HepG2 (cell line): ENCODE results near the gene CABLES2. TPM values are rescaled to one million over a fixed set of nuclear protein-coding genes. Genes with fewer than 3 reads are reported as not detected.

Source experiments
- ATAC-seq: fragments of 200-7000 bp; cut with Tn5 transposase; 3 replicates; pipeline ENCODE4 v1.9.1; 2020; ENCODE audit warnings: mild to moderate bottlenecking, moderate library complexity
- BruUV-seq: library from RNA; stranded (reverse); fragments of 400-500 nt; replicated peaks from 2 replicates; lab custom pipeline; 2021; lab: Mats Ljungman, UMichigan
- CTCF ChIA-PET: fragments of 300-600 bp; formaldehyde crosslinking; extraction: SDS; loops from one replicate; lab custom pipeline; 2021; ENCODE audit warnings: low total read pairs, inconsistent platforms, low intra/inter-chr PET ratio; lab: Yijun Ruan, JAX
- POLR2A ChIA-PET: fragments of 350-600 bp; sonication (Branson Sonifier 250); formaldehyde crosslinking; loops from one replicate; lab custom pipeline; 2020; ENCODE audit warnings: antibody characterized with exemption, inconsistent platforms; lab: Yijun Ruan, JAX
- DNase-seq: peaks from one replicate; pipeline ENCODE4 v3.0.0-alpha.2; 2015; ENCODE audit warnings: low spot score
- FAIRE-seq: peaks from 3 replicates; lab custom pipeline; 2011; peaks lifted over from hg19 to GRCh38; lab: Jason Lieb, UNC
- H2AFZ ChIP-seq: one replicate; pipeline ENCODE4 v1.6.1; 2011; ENCODE audit warnings: low read length, inconsistent platforms
- H3K27ac ChIP-seq: fragments of 300-600 bp; 3 replicates; pipeline ENCODE4 v1.8.0; 2011; ENCODE audit warnings: mixed run types, mild to moderate bottlenecking, mixed read lengths, low read length, inconsistent platforms; ENCODE audit not compliant: insufficient read depth; ENCODE audit errors: extremely low read length
- H3K27me3 ChIP-seq, 2 experiments: fragments of 200-600 bp in 1 of 2; 2 replicates in 1 of 2; 3 replicates in 1 of 2; pipeline versions ENCODE4 v1.6.0 to v1.8.0; 2011; ENCODE audit warnings: low read length in 2 of 2, mild to moderate bottlenecking in 2 of 2, moderate library complexity in 2 of 2, inconsistent platforms in 1 of 2; ENCODE audit not compliant: insufficient read depth in 2 of 2, control insufficient read depth in 1 of 2
- H3K36me3 ChIP-seq, 2 experiments: fragments of 200-600 bp in 1 of 2; replicated peaks in 1 of 2; 2 replicates in 1 of 2; 3 replicates in 1 of 2; pipeline versions ENCODE4 v1.5.1 to v1.8.0; 2011; ENCODE audit warnings: low read length in 2 of 2, inconsistent platforms in 1 of 2; ENCODE audit not compliant: insufficient read depth in 2 of 2, control insufficient read depth in 1 of 2
- H3K4me1 ChIP-seq: 2 replicates; pipeline ENCODE4 v1.5.1; 2012; ENCODE audit warnings: low read length, inconsistent platforms; ENCODE audit not compliant: insufficient read depth
- H3K4me2 ChIP-seq: 2 replicates; pipeline ENCODE4 v1.6.0; 2011; ENCODE audit warnings: low read depth, low read length, inconsistent platforms
- H3K4me3 ChIP-seq, 3 experiments: fragments of 200-600 bp in 1 of 3; sonication (generic), shearing (Covaris generic) in 1 of 3; replicated peaks in 1 of 3; 2 replicates each; pipeline ENCODE4 v1.5.1; 2011 to 2016; ENCODE audit warnings: low read length in 3 of 3, inconsistent platforms in 2 of 3, low read depth in 2 of 3, mild to moderate bottlenecking in 2 of 3, control low read depth in 1 of 3, mixed read lengths in 1 of 3; ENCODE audit not compliant: insufficient read depth in 1 of 3
- H3K79me2 ChIP-seq: one replicate; pipeline ENCODE4 v1.6.1; 2011; ENCODE audit warnings: low read length, inconsistent platforms; ENCODE audit not compliant: insufficient read depth
- H3K9ac ChIP-seq: 2 replicates; pipeline ENCODE4 v1.6.0; 2011; ENCODE audit warnings: mild to moderate bottlenecking, low read depth, low read length, inconsistent platforms; ENCODE audit not compliant: insufficient read depth
- H3K9me3 ChIP-seq: 2 replicates; pipeline ENCODE4 v1.5.1; 2012; ENCODE audit warnings: mild to moderate bottlenecking, low read length
- H4K20me1 ChIP-seq: 2 replicates; pipeline ENCODE4 v1.6.0; 2011; ENCODE audit warnings: inconsistent platforms, mild to moderate bottlenecking, low read length, moderate library complexity; ENCODE audit not compliant: insufficient read depth
- DPF2 ChIP-seq: sonication (generic); formaldehyde crosslinking; IDR thresholded peaks from 2 replicates; pipeline ENCODE4 v1.4.0; 2020; ENCODE audit warnings: mild to moderate bottlenecking, low read depth, missing genetic modification reagents, borderline replicate concordance
- ETV5 ChIP-seq: IDR thresholded peaks from 2 replicates; pipeline ENCODE4 v1.6.1; 2018; ENCODE audit warnings: missing biosample characterization, missing genetic modification reagents, inconsistent platforms, borderline replicate concordance
- FOXP4 ChIP-seq: sonication (generic); formaldehyde crosslinking; IDR thresholded peaks from 2 replicates; pipeline ENCODE4 v1.4.0; 2020; ENCODE audit warnings: missing genetic modification reagents
- GATAD1 ChIP-seq: IDR thresholded peaks from 2 replicates; pipeline ENCODE4 v1.6.1; 2016; ENCODE audit warnings: missing genetic modification reagents, missing compliant biosample characterization
- SOX5 ChIP-seq: IDR thresholded peaks from 2 replicates; pipeline ENCODE4 v1.6.1; 2016; ENCODE audit warnings: borderline replicate concordance
- ZNF274 ChIP-seq: sonication (generic); formaldehyde crosslinking; IDR thresholded peaks from 2 replicates; pipeline ENCODE4 v1.5.1; 2020; ENCODE audit warnings: mild to moderate bottlenecking, missing genetic modification reagents
- ZNF280B ChIP-seq: sonication (generic); formaldehyde crosslinking; IDR thresholded peaks from 2 replicates; pipeline ENCODE4 v1.5.0; 2020; ENCODE audit warnings: missing genetic modification reagents, mild to moderate bottlenecking, borderline replicate concordance
- ZNF639 ChIP-seq: conservative IDR thresholded peaks from 2 replicates; pipeline ENCODE4 v1.6.1; 2018; ENCODE audit warnings: missing genetic modification reagents
- WGBS: methylation state at CpG from one replicate; pipeline ENCODE4 v1.1.6; 2017; ENCODE audit warnings: low lambda C conversion rate; 5-methylcytosine and 5-hydroxymethylcytosine counted together
- in situ Hi-C: cut with HindIII; loops from 2 replicates; pipeline ENCODE4 v1.10.0; 2017; ENCODE audit warnings: low pct_unique_long_range_greater_than_20kb; ENCODE audit not compliant: extremely low pct_ligation_motif_present
- intact Hi-C: fragments of 100-400 bp; cut with micrococcal nuclease; formaldehyde crosslinking; loops from one replicate; pipeline ENCODE4 v1.10.0; 2022; ENCODE audit not compliant: unreplicated experiment
- polyA plus RNA-seq, 8 experiments: library from polyadenylated mRNA; depleted of rRNA in 3 of 8; stranded (reverse) in 7 of 8; unstranded in 1 of 8; fragments of >200 nt; fragmentation: Illumina TruSeq in 4 of 8; extraction: Trizol in 4 of 8; gene quantifications; 2 replicates each; pipeline versions ENCODE4 v1.2.1 to v1.2.3, GENCODE V29; 2011 to 2016; ENCODE audit warnings: low read depth in 4 of 8, missing spikeins in 1 of 8, mixed read lengths in 1 of 8; ENCODE audit not compliant: insufficient read depth in 1 of 8
- total RNA-seq, 5 experiments: library from RNA; depleted of rRNA; stranded (reverse); fragments of >200 nt; fragmentation: Illumina TruSeq; extraction: Trizol; gene quantifications; 2 replicates each; pipeline ENCODE4 v1.2.3, GENCODE V29; 2016; ENCODE audit warnings: low read depth in 1 of 5
- TF ChIP-seq, protein P1 (sequence below): sonication (generic); formaldehyde crosslinking; IDR thresholded peaks from 2 replicates; pipeline ENCODE4 v1.4.0; 2020; ENCODE audit warnings: missing genetic modification reagents
- TF ChIP-seq, protein P2 (sequence below): fragments of 450-650 bp; IDR thresholded peaks from 2 replicates; pipeline ENCODE4 v1.6.1; 2016

CABLES2 gene
- total and polyA plus RNA-seq, 2 of the 13 experiments (the other 11 are each of a cell fraction or from before 2014, with no cell fraction given) = 5.2 to 9.7 TPM

- no peaks in the 10 kb centered on the region; the same call in 1 of the 2 replicates for H4K20me1 ChIP-seq
- POLR2A ChIA-PET = no interaction called here
- H3K36me3 ChIP-seq = no peaks in the 10 kb centered on the region
- 63% methylated on average over 6 of the region's 6 CpGs for WGBS
- peak; percentile 18; the same call in 1 of the 2 replicates for TF ChIP-seq ZNF280B
- no peak for TF ChIP-seq ZNF639 (CRISPR knock-in tag)
- TF ChIP-seq SOX5 (CRISPR knock-in tag) = no peak
- TF ChIP-seq, protein P1, sequence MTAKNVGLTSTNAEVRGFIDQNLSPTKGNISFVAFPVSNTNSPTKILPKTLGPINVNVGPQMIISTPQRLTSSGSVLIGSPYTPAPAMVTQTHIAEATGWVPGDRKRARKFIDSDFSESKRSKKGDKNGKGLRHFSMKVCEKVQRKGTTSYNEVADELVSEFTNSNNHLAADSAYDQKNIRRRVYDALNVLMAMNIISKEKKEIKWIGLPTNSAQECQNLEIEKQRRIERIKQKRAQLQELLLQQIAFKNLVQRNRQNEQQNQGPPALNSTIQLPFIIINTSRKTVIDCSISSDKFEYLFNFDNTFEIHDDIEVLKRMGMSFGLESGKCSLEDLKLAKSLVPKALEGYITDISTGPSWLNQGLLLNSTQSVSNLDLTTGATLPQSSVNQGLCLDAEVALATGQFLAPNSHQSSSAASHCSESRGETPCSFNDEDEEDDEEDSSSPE (CRISPR knock-in tag) = no peak
- TF ChIP-seq ETV5 (CRISPR knock-in tag) = no peak
- TF ChIP-seq, protein P2, sequence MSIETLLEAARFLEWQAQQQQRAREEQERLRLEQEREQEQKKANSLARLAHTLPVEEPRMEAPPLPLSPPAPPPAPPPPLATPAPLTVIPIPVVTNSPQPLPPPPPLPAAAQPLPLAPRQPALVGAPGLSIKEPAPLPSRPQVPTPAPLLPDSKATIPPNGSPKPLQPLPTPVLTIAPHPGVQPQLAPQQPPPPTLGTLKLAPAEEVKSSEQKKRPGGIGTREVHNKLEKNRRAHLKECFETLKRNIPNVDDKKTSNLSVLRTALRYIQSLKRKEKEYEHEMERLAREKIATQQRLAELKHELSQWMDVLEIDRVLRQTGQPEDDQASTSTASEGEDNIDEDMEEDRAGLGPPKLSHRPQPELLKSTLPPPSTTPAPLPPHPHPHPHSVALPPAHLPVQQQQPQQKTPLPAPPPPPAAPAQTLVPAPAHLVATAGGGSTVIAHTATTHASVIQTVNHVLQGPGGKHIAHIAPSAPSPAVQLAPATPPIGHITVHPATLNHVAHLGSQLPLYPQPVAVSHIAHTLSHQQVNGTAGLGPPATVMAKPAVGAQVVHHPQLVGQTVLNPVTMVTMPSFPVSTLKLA = peak; percentile 95
- no peak for TF ChIP-seq GATAD1 (CRISPR knock-in tag)
- no peak for TF ChIP-seq FOXP4
- no peak for TF ChIP-seq ZNF274 (CRISPR knock-in tag)
- no peak for TF ChIP-seq DPF2
- peaks cover 9% of the 10 kb centered on the region; the same call in 1 of the 2 replicates for H3K4me1 ChIP-seq
- intact Hi-C loops (no loop called here), in situ Hi-C loops (no loop called here)
- H3K27me3 ChIP-seq = peaks cover 22 to 79% of the 10 kb centered on the region in 2 experiments
- FAIRE-seq (no peak), DNase-seq (no peak), ATAC-seq (no peak)
- CTCF ChIA-PET = no interaction called here
- H3K4me2 ChIP-seq = no peak overlapping the region
- no peaks in the 10 kb centered on the region for H3K9me3 ChIP-seq
- no peak overlapping the region for H3K9ac ChIP-seq
- no peak overlapping the region for H3K4me3 ChIP-seq
- H2AFZ ChIP-seq = no peak overlapping the region
- no peak overlapping the region for H3K27ac ChIP-seq
- H3K79me2 ChIP-seq = no peaks in the 10 kb centered on the region
- no TSS peak for BruUV-seq
Measured at GRCh38 chr20:62421716-62421990, 14.6 kb upstream of the CABLES2 start.
